Nephron progenitor cell (in vitro differentiated cells): ENCODE data around the gene NCBP2.

Experiments
- DNase-seq: peaks from one replicate; pipeline ENCODE4 v3.0.0; 2021
- H3K27ac Mint-ChIP-seq: 2 replicates; pipeline ENCODE4 v1.8.0; 2021; ENCODE audit warnings: mild to moderate bottlenecking, moderate library complexity, mixed read lengths
- H3K27me3 Mint-ChIP-seq: 2 replicates; pipeline ENCODE4 v1.8.0; 2021; ENCODE audit warnings: mild to moderate bottlenecking, low read depth, mixed read lengths; ENCODE audit not compliant: poor library complexity
- H3K36me3 Mint-ChIP-seq: 2 replicates; pipeline ENCODE4 v1.8.0; 2021; ENCODE audit warnings: low read depth, mixed read lengths
- H3K4me1 Mint-ChIP-seq: 2 replicates; pipeline ENCODE4 v1.8.0; 2021; ENCODE audit warnings: mixed read lengths
- H3K4me3 Mint-ChIP-seq: 2 replicates; pipeline ENCODE4 v1.8.0; 2021; ENCODE audit warnings: mild to moderate bottlenecking, moderate library complexity, mixed read lengths
- H3K9me3 Mint-ChIP-seq: 2 replicates; pipeline ENCODE4 v1.8.0; 2021; ENCODE audit warnings: mild to moderate bottlenecking, moderate library complexity, mixed read lengths
- TF ChIP-seq, protein P1 (sequence below): fragments of 200-600 bp; sonication (generic); IDR thresholded peaks from 2 replicates; pipeline ENCODE4 v1.5.0; 2021; ENCODE audit warnings: antibody characterized with exemption

NCBP2 gene

DNA sequence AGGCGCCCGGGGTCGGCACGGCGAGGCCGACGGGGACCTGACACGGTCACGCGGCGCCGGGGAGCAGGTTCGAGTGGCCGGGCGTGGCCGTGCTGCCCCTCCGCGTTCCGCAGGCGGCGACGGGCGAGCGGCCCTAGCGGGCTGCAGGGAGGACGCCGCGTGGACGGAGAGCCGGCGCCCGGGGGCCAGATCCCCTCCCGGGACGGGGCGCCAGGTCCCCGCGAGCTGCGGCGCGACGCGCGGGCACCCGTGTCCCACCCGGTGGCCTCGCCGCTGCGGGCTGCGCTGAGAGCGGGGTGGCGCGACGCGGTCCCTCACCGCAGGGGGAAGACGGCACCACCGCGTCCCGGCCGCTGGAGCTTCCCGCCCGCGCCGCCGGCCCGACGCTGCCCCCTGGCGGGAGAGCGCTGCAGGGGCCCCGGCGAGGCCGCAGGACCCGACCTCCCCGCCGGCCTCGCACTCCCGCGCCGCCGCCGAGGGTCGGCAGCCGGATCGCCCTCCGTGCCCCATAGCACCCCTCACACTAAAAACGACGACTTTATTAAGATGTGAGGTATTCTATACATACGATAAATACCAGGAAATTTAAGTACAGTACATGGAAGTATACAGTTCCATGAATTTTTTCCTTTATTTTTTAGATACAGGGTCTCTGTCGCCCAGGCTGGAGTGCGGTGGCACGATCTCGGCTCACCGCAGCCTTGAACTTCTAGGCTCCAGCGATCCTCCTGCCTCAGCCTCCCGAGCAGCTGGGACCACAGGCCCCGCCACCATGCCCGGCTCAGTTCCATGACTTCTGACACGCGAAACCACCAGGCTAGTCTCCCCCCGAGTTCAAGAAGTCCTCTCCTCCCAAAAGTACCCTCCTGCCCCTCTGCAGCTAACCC, 27.6 kb upstream of the NCBP2 start:
- Mint-ChIP-seq H3K27ac (no peak overlapping the region), H3K4me1 (peaks cover 18% of the 10 kb centered on the region), H3K27me3 (peaks cover 61% of the 10 kb centered on the region), H3K4me3 (peak overlapping the region; percentile 77), H3K36me3 (peaks cover 5% of the 10 kb centered on the region), H3K9me3 (peaks cover 23% of the 10 kb centered on the region)
- DNase-seq = peak; percentile 82
- TF ChIP-seq, protein P1, sequence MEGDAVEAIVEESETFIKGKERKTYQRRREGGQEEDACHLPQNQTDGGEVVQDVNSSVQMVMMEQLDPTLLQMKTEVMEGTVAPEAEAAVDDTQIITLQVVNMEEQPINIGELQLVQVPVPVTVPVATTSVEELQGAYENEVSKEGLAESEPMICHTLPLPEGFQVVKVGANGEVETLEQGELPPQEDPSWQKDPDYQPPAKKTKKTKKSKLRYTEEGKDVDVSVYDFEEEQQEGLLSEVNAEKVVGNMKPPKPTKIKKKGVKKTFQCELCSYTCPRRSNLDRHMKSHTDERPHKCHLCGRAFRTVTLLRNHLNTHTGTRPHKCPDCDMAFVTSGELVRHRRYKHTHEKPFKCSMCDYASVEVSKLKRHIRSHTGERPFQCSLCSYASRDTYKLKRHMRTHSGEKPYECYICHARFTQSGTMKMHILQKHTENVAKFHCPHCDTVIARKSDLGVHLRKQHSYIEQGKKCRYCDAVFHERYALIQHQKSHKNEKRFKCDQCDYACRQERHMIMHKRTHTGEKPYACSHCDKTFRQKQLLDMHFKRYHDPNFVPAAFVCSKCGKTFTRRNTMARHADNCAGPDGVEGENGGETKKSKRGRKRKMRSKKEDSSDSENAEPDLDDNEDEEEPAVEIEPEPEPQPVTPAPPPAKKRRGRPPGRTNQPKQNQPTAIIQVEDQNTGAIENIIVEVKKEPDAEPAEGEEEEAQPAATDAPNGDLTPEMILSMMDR = peak; percentile 43

DNA sequence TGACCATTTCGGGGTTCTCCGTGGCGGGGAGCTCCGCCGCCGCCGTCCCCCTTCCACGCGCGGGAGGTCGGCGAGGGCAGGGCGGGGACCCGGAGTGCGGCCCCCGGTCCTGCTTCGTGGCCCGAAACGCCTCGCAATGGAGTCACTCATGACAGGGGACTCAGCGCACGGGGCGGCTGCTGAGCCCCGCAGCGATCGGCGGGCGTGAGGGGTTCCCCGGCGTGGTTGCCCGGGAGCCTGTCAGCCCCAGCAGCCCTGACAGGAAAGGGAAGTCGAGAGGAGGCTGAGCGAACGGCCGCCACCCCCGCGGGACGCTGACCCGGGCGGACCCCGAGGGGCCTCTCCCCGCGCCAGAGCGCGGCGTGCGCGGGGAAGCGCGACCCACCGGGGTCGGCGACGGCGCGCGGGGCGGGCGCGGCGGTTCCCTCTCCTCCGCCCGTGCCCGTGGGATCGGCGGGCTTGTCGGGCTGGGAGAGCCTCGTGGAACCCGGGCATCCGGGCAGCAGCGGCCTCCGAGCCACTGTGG, 26.9 kb upstream of the NCBP2 start:
- Mint-ChIP-seq H3K27me3 (peaks cover 62% of the 10 kb centered on the region), H3K27ac (no peak overlapping the region), H3K4me1 (peaks cover 18% of the 10 kb centered on the region), H3K4me3 (peak overlapping the region; percentile 59), H3K9me3 (peaks cover 23% of the 10 kb centered on the region), H3K36me3 (peaks cover 5% of the 10 kb centered on the region)
- TF ChIP-seq, protein P1 = no peak
- peak; percentile 49 for DNase-seq

DNA sequence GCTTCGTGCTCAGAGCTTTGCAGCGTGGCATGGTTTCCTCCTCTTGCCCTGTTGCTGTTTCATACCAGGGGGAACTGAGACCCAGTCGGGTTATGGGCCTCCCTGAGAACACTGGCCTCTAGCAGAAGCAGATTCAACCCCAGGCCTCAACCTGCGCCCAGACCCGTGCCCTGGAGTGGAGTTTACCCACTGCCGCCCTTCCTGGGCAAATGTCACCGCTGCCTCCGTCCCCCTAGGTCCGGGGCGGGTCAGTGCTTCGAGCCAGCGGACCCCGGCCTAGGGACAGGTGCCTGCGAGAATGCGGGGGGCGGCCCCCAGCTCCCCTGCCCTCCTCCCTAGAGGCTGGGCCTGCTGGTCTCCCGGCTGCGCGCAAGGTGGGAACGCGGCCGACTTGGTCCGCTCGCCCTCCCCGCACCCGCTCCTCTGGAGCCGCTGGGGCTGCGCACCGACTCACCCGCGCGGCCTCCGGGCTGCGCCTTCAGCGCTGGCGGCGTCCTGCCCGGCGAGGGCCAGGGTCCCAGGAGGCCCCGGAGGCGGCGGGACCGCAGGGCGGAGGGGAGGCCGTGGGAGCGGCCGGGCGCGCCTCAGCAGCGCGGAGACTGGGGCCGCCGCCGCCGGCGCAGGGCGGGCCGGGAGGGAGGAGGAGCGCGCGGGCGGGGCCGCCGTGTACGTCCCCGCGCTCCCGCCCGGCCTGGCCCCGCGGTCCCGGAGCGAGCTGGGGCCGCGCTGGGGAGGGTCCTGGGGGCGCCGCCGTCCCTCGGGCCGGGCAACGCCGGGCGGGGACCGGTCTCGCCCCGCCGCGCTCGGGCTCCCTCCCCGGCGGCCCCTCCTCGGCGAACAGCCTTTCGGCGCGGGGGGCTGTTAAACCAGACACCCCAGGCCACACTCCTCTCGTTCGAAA, 26.2 kb upstream of the NCBP2 start, which contains the start of gene PIGZ:
TSS of gene PIGZ (minus strand) at position 601 of the 901 bp plus-strand sequence. CDS start 16,802 bp downstream, outside the sequence.
- no peak within 1 kb of the TSS for H3K27ac Mint-ChIP-seq
- H3K36me3 Mint-ChIP-seq = peaks cover 5% of the 10 kb centered on the region
- H3K4me1 Mint-ChIP-seq = peaks cover 18% of the 10 kb centered on the region
- DNase-seq = peak; percentile 66
- H3K4me3 Mint-ChIP-seq = peak within 1 kb of the TSS; percentile 69
- H3K27me3 Mint-ChIP-seq = peaks cover 68% of the 10 kb centered on the region
- TF ChIP-seq, protein P1 = no peak
- H3K9me3 Mint-ChIP-seq = peaks cover 23% of the 10 kb centered on the region

DNA sequence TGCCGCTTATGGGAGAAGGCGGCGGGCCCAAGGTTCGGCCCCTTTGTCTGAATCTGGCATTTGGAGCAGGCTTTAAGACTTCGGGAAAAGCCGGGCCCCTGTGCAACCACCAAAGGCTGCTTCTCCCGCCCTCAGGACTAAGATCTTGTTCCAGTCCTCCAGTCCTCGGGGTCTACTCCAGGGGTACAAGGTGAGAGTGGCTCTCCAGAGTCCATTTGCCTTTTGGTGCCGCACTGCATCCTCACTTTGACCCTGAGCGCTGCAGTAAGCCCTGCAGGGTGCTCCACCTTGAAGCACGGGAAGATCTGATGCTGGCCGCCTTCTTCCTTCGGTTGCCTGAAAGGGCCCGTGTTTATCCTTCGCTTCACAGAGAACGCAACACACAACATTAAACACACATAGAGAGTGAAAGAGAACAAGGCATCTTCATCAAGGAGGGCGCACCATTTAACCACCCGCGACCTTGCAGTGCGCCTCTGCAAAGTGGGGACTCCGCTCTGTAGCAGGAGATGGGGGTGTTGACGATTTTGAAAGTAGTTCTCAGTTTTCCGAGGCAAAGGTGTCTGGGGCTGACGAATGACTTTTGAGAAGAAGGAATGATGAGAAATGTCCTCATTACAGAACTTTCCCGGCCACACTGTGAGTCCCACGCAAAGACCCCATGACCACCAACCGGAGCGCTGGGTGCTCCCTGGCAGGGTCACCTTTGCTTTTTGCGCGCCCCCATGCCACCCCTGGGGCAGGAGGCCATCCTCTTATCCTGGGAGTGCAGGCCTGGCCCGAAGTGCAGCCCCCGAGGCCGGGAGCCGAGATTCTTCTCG, 25.3 kb upstream of the NCBP2 start:
- TF ChIP-seq, protein P1 = no peak
- no peak for DNase-seq
- Mint-ChIP-seq H3K9me3 (peaks cover 20% of the 10 kb centered on the region), H3K27me3 (peaks cover 77% of the 10 kb centered on the region), H3K4me1 (peaks cover 22% of the 10 kb centered on the region), H3K4me3 (peak overlapping the region; percentile 69), H3K36me3 (peaks cover 5% of the 10 kb centered on the region), H3K27ac (no peak overlapping the region)
